NCI-H345 treated with DMSO at 0.1 percent for 48 hours (cell line): ENCODE results near the gene SLCO4A1.
A peak's percentile ranks its signal among the peaks of the same experiment; 100 is the strongest.

Experiments used
- DNase-seq: peaks from one replicate; lab custom pipeline; 2025; ENCODE audit not compliant: unreplicated experiment; lab: John Stamatoyannopoulos, UW

SLCO4A1 gene

GRCh38 chr20:62637110-62637509 lies 5.2 kb upstream of the SLCO4A1 start:
- DNase-seq, result no peak

DNA sequence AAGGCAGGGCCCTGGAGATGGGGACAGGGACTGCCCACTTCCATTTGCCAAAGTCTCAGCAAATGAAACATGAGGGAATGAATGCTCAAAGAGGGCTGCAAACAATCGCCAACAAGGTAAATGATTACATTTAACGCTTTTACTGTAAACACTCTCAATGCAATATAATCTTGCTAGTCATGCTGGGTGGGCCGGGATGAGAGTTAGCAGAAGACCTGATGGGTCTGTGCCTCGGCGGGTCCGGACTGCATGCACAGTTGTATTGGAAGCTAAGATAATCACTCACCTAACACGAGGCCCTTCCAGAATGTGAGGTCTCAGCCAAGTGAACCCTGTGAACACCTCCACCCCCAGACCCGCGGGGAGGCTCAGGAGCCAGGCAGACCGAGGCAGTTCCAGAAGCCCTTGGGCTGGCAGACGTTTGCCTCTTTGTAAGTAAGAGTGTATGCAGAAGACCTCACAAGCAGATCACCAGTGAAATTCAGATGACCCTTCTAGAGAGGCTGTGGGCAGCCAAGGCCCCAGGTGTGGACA lies 4.7 kb upstream of the SLCO4A1 start:
- no peak for DNase-seq

- no peak for DNase-seq
Measured at GRCh38 chr20:62638055-62638570, 4.2 kb upstream of the SLCO4A1 start.

- DNase-seq, result no peak
Measured at GRCh38 chr20:62638679-62639406, 3.5 kb upstream of the SLCO4A1 start.

GRCh38 chr20:62639765-62640164 lies 2.5 kb upstream of the SLCO4A1 start:
- no peak for DNase-seq

DNA sequence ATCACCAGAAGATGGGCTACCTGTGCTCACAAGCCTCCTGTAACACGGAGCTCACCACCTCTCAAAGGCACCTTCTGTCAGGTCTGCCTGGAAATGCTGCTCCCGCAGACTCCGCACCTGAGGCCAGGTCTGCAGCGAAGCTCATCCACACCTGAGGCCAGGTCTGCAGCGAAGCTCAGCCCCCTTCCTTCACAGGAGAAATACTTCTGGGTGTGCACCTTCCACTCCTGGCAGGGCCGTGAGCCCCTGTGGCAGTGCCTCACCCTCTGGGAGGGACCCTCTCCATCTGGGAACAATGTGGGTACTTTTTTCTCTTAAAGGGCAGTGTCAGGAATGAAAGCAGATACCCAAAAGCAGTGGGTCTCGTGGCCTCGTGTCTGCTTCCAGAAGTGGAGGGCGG lies 1.4 kb upstream of the SLCO4A1 start:
- DNase-seq, result no peak

GRCh38 chr20:62641321-62642050 lies 817 bp upstream of the SLCO4A1 start:
- no peak for DNase-seq

DNA sequence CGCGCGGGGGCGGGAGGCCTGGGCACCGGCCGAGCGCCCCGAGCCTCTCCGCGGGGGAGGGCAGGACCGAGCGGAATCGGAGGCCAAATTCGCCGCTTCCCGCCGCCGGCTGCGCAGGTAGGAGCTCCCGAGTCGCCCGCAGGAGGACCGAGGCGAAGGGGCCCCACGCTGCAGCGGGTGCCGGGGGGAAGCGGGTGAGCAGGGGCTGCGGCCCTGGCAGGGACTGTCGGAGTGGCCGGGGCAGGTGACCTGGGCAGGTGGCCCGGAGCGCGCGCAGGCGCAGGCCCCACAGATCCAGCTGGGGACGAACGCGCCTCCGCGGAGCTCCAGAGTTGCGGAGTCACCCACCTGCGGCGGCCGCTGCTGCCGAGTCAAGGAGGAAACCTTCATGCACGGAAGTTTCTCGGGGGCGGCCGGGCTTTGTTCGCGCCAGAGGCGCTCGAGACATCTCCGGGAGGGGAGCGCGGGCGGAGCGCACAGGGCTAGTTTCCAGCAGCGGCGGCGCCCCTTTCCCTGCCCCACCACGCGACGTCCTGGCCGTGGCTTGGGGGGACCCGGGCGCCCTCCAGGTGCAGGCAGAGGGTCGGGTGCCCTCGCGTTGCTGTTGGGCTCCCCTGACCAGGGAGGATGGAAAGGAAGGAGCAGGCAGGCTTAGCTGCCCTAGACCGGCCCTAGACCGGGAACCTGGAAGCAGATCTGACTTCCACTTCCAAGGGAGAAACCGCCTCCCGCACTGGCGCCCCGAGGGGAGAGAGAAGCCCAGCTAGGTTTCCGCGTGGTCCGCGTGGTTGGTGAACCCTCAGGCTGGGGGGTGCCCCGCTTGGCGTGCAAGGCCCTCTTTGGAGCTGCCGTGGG lies 590 bp downstream of the SLCO4A1 start:
- peak; percentile 40 for DNase-seq

DNA sequence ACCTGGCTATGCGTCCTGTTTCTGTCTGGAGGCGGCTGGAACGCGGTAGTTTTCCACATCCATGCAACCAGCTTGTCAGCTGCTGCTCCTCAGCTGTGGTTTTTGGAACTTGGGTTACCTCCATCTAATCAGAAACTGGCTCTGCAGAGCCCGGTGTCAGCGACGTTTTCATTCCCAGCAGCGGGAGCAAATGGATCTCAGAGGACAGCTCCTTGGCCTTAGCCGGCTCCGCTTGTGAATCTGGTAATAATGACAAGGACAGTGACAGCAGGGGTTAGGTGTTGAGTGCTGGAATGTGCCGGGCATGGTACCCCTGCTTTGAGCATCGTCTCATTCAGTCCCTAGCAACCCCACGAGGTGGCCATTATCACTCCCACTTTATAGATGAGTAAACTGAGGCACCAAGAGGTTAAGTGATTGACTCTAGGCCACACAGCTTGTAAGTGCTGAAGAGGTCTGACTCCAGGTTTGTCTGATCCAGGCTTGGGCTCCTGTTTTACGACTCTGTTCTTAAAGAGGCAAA lies 1.3 kb downstream of the SLCO4A1 start:
- DNase-seq, result no peak

GRCh38 chr20:62644044-62644795 lies 1.9 kb downstream of the SLCO4A1 start:
- DNase-seq, result no peak

DNA sequence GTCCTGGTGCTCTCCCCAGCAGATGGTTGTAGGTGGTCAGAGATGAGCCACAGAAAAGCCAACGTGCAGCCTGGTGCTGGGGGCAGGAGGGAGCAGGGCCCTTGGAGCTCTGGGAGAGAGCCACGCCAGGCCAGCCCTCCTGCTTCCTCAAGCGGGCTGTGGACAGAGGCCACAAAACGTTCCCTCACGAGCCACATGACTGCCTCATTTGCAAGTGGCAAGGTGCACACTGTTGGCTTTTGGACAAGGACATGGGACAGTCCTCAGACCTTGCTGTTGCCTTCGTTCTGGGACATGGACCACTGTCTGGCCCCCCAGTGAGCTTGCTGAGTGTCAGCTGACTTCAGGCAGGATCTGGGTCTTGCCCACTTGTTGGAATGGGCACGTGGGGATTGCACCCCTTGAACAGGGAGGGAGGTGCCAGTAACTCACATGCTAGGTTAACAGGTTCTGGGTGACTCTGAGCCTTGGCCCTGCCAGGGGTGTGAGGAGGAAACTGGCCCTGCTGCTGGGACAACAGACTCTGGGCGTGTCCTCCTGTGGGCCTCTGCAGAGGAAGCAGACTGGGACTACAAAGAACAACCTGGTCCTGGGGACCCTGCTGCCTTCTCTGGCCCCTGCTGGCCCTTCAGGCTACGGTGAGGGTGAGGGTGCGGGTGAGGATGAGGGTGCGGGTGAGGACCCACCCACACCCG lies 2.6 kb downstream of the SLCO4A1 start:
- no peak for DNase-seq

DNA sequence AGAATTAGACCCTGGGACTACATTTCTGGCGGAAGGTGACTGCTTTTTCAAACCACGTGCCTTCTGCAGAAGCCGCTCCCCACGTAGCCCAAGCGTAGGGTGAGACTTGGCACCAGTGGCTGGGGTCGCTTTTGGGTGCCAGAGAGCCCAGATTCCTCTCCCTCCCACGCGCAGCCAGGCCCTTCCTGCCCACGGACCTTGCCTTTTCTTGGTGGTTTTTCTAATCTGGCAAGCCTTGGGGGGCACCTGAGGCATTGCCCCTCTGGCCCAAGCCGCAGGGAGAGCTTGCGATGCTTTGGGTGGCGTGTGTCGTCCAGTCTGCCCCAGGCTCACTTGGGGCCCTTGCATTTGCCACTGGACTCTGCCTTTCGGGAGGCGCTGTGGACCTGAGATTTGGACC lies 3.3 kb downstream of the SLCO4A1 start:
- no peak for DNase-seq

DNA sequence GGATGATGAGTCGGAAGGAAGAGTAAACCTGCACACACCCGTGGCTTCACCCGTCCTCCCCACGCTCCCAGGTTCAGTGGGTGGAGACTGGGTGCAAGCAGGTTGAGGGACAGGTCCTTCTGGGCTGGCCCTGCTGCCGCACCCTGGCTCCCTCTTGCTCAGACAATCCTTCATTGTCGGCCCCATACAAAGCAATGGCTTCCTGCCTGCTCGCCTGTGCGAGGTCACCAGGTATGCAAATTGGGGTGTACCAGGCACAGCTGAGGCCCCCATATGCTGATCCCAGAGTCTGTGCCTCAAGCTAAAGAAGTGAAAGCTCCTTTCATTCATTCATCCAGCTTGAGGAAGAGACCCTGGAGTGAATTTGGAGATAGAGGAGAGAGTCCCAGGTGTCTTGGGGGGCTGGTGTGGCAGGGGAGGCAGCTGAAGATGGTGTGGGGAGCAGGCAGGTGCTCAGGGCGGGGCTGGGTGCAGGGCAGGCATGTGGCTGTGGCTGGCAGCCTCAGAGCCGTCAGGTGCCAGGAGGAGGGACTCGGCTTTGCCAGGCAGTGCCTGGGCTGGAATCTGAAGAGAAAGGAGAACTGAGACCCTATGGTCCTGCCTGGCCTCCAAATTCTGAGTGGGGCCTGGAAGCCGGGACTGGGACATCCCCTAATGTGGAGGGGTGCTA lies 4.7 kb downstream of the SLCO4A1 start:
- no peak for DNase-seq

- DNase-seq, result no peak
Measured at GRCh38 chr20:62647521-62648317, 5.4 kb downstream of the SLCO4A1 start.

DNA sequence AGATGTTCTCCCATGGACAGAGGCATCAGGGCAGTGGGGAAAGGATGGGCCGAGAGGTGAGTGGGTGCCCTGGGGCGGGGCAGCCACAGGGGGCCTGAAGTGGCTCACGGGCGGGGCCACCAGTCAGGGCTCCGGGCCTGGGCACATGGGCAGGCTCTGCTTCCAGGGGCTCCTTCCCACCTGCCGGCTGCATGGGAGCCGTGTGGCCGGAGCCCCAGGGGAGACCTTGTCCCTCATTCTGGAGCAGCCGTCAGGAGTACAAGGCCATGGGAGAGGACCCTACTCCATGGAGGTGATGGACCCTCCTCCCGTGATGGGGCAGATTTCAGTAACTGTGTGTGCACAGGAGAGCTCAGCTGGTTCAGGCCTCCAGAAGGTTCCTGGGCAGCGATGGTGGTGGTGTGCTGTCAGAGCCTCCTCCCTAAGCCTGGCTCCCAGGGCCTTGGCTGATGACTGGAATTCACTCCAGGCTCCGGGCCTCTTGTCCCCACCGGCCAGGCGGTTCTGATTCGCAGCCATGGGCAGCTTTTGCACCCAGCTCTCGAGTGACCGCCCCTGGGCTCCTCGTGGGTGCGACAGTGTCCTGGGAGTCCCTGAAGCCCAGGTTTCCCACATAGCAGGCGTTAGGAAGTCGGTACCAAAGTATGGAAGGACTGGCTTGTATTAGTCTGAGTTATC lies 6.2 kb downstream of the SLCO4A1 start:
- no peak for DNase-seq

DNA sequence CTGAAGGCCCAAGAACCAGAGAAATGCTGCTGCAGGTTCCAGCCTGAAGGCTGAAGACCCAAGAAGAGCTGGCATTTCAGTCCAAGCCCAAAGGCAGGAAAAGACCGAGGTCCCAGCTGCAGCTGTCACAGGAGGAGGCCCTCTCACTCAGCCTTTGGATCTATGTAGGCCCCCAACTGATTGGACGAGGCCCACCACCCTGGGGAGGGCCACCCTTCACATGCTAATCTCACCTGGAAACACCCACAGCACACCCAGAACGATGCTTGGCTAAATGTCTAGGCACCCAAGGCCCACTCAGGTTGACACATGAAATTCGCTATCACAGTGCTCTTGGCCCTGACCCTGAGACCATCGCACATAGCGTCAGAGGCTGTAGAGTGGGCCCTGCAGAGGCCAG lies 6.8 kb downstream of the SLCO4A1 start:
- DNase-seq, result no peak

DNA sequence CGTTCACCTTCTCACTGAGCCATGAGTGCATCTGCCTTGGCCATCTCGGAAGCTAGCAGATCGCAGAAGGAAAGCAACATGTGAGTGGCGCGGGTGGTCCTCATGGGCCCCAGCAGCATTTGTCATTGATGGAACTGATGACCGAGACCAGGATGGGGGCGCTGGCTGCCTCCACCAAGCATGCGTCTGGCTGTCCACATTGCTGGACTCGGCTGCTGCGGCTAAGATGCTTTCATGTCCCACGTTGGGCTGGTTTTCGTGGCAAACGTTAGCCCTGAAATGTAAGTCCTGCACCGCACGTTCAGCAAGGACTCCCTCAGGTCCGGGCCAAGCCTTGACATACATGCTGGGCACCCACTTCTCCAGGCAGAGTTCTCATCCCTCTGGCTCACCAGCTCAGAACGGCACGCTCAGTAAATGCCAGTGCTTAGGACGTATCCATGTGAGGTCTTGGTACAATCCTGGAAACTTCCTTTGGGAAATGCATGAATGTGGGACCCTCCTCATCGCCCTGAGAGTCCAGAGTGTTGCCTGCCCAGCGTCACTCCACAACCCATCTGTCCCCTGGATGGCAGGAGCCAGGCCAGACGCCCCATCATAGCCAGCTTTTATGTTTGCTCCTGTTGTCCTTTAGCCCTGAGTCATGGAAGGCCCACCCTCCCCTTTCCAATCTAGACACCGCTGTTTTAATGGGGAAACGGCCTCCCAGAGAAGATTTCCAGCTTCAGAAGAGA lies 8.4 kb downstream of the SLCO4A1 start:
- no peak for DNase-seq
